Measurements from ENCODE around the gene FKBP11.
A peak's percentile ranks its signal among the peaks of the same experiment; 100 is the strongest.

The FKBP11 gene

DNA sequence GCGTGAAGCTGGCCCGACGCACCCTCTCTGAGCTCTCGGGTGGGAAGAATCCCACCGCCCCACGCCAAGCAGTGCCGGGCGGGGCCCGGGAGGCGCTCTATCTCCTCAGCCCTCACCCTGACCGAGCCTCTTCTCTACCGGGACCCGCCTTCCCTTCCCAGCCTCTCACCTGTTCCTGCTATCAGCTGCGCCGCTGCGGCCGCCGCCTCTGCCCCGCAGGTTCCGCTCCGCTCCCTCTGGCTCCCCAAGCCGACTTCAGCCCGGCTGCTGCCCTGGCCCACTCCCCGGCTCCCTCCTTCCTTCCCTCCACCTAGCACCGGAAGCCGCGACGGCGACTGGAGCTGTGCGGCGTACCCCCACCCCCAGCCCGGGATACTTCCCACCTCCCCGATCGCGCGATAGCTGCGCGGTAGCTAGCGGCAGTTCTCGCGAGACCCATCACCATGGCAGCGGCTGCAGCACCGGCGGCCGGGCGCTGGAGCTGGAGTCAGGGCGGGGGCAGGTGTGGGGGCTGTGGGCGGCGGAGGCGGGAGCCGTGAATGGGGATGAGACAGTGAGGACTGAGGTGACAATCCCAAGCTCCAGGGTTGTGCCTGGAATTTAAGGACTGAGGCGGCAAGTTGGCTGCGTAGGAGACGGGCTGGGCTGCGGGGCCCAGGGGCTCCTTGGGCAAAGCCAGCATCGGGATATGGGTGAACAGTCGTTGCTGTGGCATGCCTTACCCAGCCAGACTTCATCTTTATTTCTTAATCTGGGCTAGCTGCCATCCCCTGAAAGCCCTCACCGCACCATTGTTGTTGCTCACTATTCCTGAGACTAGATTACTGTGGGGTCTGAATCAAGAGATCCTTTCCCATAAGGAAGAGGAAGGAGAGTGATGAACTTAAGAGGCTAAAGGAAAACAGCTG lies 32.1 kb upstream of the FKBP11 start, which contains the start of gene ARF3:
Gene ARF3, minus strand, starts transcription at position 347 of the 908 bp plus-strand sequence. CDS start 16,392 bp downstream, outside the sequence.
- no peaks in the 10 kb centered on the region for H3K9me3 ChIP-seq
- H3K4me3 ChIP-seq (ENCODE audit: low read depth, low read length), result peak within 1 kb of the TSS; percentile 85
- no peaks in the 10 kb centered on the region; the same call in 1 of the 2 replicates for H3K4me1 ChIP-seq
- peak; percentile 98 for DNase-seq
- TF ChIP-seq, protein P1, sequence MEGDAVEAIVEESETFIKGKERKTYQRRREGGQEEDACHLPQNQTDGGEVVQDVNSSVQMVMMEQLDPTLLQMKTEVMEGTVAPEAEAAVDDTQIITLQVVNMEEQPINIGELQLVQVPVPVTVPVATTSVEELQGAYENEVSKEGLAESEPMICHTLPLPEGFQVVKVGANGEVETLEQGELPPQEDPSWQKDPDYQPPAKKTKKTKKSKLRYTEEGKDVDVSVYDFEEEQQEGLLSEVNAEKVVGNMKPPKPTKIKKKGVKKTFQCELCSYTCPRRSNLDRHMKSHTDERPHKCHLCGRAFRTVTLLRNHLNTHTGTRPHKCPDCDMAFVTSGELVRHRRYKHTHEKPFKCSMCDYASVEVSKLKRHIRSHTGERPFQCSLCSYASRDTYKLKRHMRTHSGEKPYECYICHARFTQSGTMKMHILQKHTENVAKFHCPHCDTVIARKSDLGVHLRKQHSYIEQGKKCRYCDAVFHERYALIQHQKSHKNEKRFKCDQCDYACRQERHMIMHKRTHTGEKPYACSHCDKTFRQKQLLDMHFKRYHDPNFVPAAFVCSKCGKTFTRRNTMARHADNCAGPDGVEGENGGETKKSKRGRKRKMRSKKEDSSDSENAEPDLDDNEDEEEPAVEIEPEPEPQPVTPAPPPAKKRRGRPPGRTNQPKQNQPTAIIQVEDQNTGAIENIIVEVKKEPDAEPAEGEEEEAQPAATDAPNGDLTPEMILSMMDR (IDR thresholded peaks at IDR 0.05; ENCODE audit: low read depth, low read length), result no peak
- H3K36me3 ChIP-seq, result peaks cover 9% of the 10 kb centered on the region
- H3K27me3 ChIP-seq, result peaks cover 5% of the 10 kb centered on the region; the same call in 1 of the 2 replicates

DNA sequence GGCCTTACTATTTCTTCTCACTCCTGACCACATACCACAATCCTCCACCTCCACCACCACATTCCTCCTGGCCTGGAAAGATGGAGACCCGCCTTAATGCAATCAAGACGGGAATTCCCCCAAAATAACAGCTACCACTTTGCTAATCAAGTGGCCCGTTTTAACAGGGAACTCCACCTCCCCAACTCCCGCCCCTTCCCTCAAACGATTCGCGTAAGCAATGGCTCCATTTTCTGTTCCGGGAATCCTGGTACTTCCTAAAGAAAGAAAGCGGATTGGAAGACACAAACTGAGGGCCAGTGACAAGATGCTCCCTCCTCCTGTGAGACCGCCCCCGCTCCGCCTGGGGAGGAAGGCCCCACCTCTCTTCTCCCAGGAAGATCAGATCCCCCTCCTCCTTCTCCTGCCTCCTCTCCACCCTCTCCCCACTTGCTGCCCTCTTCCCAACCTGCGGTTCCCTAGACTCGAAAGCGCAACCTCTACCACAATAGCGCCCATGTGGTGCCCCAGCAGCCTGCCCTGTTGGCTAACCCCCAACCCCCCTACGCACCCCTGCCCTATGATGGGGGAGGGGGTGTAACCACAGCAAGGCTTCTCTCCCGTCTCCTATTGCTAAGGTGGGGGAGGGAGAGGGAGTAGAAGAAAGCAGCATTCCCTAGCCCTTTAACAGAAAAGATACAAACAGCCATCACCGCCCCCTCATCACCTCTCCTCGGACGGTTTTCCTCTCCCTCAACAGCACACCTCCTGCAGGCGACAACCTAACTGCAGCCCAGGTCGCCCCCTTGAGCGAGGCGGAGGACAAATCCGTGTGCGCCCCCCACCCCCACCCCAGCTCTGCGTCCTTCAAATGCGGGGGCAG lies 31.2 kb upstream of the FKBP11 start:
- H3K27me3 ChIP-seq, result peaks cover 5% of the 10 kb centered on the region; the same call in 1 of the 2 replicates
- no peaks in the 10 kb centered on the region for H3K9me3 ChIP-seq
- TF ChIP-seq, protein P1 (IDR thresholded peaks at IDR 0.05; ENCODE audit: low read depth, low read length), result peak; percentile 30
- peak; percentile 90 for DNase-seq
- no peaks in the 10 kb centered on the region; the same call in 1 of the 2 replicates for H3K4me1 ChIP-seq
- peaks cover 10% of the 10 kb centered on the region for H3K36me3 ChIP-seq
- peak overlapping the region; percentile 85 for H3K4me3 ChIP-seq (ENCODE audit: low read depth, low read length)

DNA sequence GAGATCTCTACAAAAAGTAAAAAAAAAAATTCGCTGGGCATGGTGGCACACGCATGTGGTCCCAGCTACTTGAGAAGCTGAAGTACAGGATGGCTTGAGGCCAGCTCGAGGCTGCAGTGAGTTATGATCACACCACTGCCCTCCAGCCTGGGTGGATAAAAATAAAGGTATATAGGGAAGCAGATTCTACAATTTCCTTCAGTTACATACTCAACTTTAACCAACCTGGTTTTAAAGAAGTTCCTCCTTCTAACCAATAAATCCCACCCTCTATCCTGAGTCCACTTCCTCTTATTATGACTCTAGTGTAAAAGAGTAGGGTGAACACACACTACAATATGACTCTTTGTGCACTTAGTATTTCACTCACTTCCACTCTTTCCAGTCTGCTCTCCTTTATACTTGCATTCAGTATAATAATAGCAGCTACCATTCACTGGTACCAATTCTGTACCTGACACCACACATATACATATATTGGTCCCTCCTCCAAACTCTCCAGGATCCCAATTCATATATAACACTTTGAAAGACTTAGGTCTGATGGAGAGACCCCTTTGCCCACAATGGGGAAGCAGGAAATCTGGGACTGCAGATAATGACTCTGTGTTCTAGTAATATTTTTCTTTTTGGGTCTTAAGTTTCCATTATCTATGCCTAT lies 29.7 kb upstream of the FKBP11 start:
- TF ChIP-seq, protein P1 (IDR thresholded peaks at IDR 0.05; ENCODE audit: low read depth, low read length), result no peak
- Histone ChIP-seq H3K27me3 (no peaks in the 10 kb centered on the region; the same call in 1 of the 2 replicates), H3K4me1 (no peaks in the 10 kb centered on the region; the same call in 1 of the 2 replicates), H3K4me3 (ENCODE audit: low read depth, low read length) (no peak overlapping the region), H3K36me3 (peaks cover 10% of the 10 kb centered on the region), H3K9me3 (no peaks in the 10 kb centered on the region)
- no peak for DNase-seq

DNA sequence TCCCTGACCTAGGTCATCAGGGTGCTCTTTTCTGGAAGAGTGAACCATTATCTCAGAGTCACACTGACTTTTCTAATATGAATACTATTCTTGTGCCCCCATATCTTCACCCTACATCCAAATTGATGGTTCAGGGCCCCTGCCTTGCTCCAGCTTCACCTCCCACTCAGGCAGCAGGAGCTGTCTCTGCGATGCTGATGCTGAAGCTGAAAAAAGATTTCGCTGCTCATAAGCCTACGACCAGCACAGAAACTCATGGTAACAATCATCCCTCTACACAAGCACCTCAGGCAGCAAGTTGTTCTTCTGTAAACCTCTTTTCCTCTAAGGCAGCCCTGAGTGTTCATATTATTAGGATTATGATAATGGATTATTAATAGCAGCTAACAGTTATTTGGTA lies 28.8 kb upstream of the FKBP11 start:
- Histone ChIP-seq H3K9me3 (no peaks in the 10 kb centered on the region), H3K27me3 (no peaks in the 10 kb centered on the region; the same call in 1 of the 2 replicates), H3K4me3 (ENCODE audit: low read depth, low read length) (no peak overlapping the region), H3K36me3 (peaks cover 10% of the 10 kb centered on the region), H3K4me1 (no peaks in the 10 kb centered on the region; the same call in 1 of the 2 replicates)
- no peak for DNase-seq
- TF ChIP-seq, protein P1 (IDR thresholded peaks at IDR 0.05; ENCODE audit: low read depth, low read length), result no peak

DNA sequence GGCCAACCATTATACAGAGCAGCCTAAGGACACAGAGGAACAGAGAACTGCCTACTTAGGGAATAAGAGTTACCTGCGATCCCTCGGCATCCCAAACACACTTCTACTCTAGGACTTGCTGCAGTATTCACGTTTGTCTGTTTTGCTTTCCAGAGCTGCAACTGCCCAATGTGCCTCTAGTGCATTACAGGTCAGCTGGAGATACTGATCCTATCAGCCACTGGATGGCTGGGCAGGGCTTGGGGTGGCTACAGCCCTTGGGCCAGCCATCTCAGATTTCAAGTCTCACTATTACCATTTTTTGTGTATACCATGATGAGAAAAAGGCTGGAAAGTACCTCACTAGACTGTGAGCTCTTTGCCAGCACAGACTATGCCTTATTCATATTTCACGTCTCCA lies 27.4 kb upstream of the FKBP11 start:
- no peak for DNase-seq
- no peak overlapping the region for H3K4me3 ChIP-seq (ENCODE audit: low read depth, low read length)
- TF ChIP-seq, protein P1 (IDR thresholded peaks at IDR 0.05; ENCODE audit: low read depth, low read length), result no peak
- H3K36me3 ChIP-seq, result peaks cover 10% of the 10 kb centered on the region
- no peaks in the 10 kb centered on the region; the same call in 1 of the 2 replicates for H3K4me1 ChIP-seq
- H3K27me3 ChIP-seq, result no peaks in the 10 kb centered on the region
- H3K9me3 ChIP-seq, result no peaks in the 10 kb centered on the region

All from BE2C (cell line).